HuH-7 (cell line): ENCODE data around the gene CDH23.
A peak's percentile ranks its signal among the peaks of the same experiment; 100 is the strongest.

Experiments
- DNase-seq: peaks from one replicate; pipeline ENCODE4 v3.0.0; 2011; ENCODE audit warnings: low spot score

The CDH23 gene

GRCh38 chr10:71486484-71487114, 89.9 kb downstream of the CDH23 start:
- DNase-seq, result peak; percentile 54

GRCh38 chr10:71487726-71488125, 91.0 kb downstream of the CDH23 start:
- DNase-seq, result no peak

- DNase-seq, result no peak
Measured at GRCh38 chr10:71489077-71489476, 92.4 kb downstream of the CDH23 start.

- DNase-seq, result no peak
Measured at GRCh38 chr10:71492872-71493271, 96.2 kb downstream of the CDH23 start.

GRCh38 chr10:71493741-71494140, 97.0 kb downstream of the CDH23 start:
- DNase-seq, result no peak

- DNase-seq, result no peak
Measured at GRCh38 chr10:71494476-71494875, 97.8 kb downstream of the CDH23 start.

- DNase-seq, result no peak
Measured at GRCh38 chr10:71494980-71495381, 98.3 kb downstream of the CDH23 start.

GRCh38 chr10:71496927-71497762, 100.4 kb downstream of the CDH23 start:
- DNase-seq, result no peak

- no peak for DNase-seq
Measured at GRCh38 chr10:71497763-71498326, 101.1 kb downstream of the CDH23 start.

- no peak for DNase-seq
Measured at GRCh38 chr10:71501402-71501801, 104.7 kb downstream of the CDH23 start.

- DNase-seq, result no peak
Measured at GRCh38 chr10:71502190-71502589, 105.5 kb downstream of the CDH23 start.

- no peak for DNase-seq
Measured at GRCh38 chr10:71502851-71503250, 106.1 kb downstream of the CDH23 start.

GRCh38 chr10:71504168-71504567, 107.4 kb downstream of the CDH23 start:
- no peak for DNase-seq

GRCh38 chr10:71504570-71504969, 107.8 kb downstream of the CDH23 start:
- DNase-seq, result no peak

- DNase-seq, result no peak
Measured at GRCh38 chr10:71505862-71506261, 109.1 kb downstream of the CDH23 start.

- DNase-seq, result no peak
Measured at GRCh38 chr10:71509444-71509843, 112.7 kb downstream of the CDH23 start.

- DNase-seq, result no peak
Measured at GRCh38 chr10:71511206-71511605, 114.5 kb downstream of the CDH23 start.

GRCh38 chr10:71512312-71512711, 115.6 kb downstream of the CDH23 start:
- no peak for DNase-seq

- DNase-seq, result no peak
Measured at GRCh38 chr10:71512761-71513539, 116.2 kb downstream of the CDH23 start.

- DNase-seq, result no peak
Measured at GRCh38 chr10:71513540-71513853, 116.8 kb downstream of the CDH23 start.

- no peak for DNase-seq
Measured at GRCh38 chr10:71513936-71514335, 117.2 kb downstream of the CDH23 start.

- no peak for DNase-seq
Measured at GRCh38 chr10:71515531-71516172, 118.9 kb downstream of the CDH23 start.
